SKM-1 treated with dmso at 0.1 percent for 144 hours (cell line): ENCODE measurements around the gene ITIH1.
"Not testable (repeated sequence)": the region's sequence is repeated elsewhere in the genome, so short reads cannot be mapped to it uniquely, and the experiment has no call there.

Experiments
- DNase-seq: peaks from one replicate; lab custom pipeline; 2025; ENCODE audit not compliant: unreplicated experiment; lab: John Stamatoyannopoulos, UW

ITIH1 gene, protein sequence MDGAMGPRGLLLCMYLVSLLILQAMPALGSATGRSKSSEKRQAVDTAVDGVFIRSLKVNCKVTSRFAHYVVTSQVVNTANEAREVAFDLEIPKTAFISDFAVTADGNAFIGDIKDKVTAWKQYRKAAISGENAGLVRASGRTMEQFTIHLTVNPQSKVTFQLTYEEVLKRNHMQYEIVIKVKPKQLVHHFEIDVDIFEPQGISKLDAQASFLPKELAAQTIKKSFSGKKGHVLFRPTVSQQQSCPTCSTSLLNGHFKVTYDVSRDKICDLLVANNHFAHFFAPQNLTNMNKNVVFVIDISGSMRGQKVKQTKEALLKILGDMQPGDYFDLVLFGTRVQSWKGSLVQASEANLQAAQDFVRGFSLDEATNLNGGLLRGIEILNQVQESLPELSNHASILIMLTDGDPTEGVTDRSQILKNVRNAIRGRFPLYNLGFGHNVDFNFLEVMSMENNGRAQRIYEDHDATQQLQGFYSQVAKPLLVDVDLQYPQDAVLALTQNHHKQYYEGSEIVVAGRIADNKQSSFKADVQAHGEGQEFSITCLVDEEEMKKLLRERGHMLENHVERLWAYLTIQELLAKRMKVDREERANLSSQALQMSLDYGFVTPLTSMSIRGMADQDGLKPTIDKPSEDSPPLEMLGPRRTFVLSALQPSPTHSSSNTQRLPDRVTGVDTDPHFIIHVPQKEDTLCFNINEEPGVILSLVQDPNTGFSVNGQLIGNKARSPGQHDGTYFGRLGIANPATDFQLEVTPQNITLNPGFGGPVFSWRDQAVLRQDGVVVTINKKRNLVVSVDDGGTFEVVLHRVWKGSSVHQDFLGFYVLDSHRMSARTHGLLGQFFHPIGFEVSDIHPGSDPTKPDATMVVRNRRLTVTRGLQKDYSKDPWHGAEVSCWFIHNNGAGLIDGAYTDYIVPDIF

DNA sequence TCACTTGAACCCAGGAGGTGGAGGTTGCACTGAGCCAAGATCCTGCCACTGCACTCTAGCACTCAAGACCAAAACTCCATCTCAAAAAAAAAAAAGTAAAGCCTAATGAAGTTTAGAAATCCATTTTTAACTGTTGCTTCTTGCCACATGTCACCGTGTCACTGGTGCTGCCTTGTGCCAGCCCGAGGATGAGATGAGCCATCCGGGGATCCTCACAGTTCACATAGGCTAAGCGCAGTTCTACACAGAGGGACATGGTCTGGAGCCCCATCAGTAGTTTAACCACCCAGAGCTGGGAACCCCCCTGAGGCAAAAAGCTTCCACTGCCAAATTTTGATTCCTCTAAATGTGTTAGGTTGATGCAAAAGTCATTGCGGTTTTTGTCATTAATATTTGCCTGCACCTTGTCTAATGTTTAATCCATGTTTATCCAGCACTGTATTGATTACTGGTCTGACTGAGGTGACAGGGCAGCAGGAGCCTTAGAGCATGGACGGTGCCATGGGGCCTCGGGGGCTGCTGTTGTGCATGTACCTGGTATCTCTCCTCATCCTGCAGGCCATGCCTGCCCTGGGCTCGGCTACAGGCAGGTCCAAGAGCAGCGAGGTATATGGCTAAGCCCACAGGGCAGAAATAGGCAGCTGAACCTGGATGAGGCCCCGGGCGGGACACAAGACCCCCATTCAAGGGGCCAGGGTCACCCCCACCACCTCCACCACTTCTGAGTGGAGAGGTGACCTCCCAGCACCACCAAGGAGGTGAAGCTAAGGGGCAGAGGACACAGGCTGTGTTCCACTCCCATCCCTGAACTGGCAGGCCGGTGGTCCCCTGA, at the start of gene ITIH1:
ITIH1 (plus strand) TSS at position 473 of the 832 bp plus-strand sequence; CDS start at position 490, 17 bp downstream.
- no peak for DNase-seq

DNA sequence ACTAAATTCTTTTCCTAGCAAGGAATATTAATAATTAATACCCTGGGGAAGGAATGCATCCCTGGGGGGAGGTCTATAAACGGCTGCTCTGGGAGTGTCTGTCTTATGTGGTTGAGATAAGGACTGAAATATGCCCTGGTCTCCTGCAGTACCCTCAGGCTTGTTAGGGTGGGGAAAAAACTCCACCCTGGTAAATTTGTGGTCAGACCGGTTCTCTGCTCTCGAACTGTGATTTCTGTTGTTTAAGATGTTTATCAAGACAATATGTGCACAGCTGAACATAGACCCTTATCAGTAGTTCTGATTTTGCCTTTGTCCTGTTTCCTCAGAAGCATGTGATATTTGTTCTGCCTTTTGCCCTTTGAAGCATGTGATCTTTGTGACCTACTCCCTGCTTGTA, 48.6 kb upstream of the ITIH1 start:
- DNase-seq, result not testable (repeated sequence)

DNA sequence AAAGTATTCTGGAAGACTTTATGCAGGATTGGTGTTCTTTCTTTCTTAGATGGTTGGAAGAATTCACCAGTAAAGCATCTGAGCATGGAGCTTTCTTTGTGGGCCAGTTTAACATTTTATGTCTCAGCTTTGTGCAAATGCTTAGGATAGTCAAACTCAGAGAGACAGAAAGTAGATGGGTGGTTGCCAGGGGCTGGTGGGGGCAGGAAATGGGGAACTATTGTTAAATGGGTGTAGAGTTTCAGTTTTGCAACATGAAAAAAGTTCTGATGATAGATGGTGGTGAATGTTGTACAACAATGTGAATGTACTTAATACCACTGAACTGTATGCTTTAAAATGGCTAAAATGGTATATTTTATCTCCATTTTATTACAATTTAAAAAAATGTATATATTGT, 46.7 kb upstream of the ITIH1 start:
- DNase-seq, result peak; percentile 16

DNA sequence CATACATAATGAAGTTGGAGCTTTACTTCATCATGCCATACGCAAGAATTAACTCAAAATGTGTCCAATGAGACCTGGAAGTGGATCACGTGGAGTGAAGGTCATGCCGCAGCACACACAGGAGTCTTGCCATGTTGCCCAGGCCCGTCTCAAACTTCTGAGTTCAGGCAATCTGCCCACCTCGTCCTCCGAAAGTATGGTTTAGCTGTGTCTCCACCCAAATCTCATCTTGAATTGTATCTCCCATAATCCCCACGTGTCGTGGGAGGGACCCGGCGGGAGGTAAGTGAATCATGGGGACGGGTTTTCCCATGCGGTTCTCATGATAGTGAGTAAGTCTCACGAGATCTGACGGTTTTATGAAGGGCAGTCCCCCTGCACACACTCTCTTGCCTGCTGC, 45.8 kb upstream of the ITIH1 start:
- no peak for DNase-seq

DNA sequence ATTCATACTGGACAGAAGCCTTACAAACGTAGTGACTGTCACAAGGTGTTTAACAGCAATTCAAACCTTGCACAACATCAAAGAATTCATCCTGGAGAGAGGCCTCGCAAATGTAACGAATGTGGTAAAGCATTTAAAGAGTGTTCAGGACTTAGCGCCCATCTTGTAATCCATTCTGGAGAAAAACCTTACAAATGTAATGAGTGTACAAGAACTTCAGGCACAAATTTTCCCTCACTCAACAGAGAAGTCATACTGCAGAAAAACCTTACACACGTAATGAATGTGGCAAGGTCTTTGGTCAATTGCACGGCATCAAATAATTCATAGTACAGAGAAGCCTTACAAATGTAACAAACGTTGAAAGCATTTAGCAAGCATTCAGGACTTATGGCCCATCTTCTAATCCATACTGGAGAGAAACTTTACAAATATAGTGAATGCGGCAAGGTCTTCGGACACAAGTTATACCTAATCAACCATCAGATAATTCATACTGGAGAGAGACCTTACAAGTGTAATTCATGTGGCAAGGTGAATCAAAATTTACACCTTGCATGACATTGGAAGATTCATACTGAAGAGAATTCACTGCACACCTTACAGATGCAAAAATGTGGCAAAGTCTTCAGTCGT, 44.0 kb upstream of the ITIH1 start:
- no peak for DNase-seq

DNA sequence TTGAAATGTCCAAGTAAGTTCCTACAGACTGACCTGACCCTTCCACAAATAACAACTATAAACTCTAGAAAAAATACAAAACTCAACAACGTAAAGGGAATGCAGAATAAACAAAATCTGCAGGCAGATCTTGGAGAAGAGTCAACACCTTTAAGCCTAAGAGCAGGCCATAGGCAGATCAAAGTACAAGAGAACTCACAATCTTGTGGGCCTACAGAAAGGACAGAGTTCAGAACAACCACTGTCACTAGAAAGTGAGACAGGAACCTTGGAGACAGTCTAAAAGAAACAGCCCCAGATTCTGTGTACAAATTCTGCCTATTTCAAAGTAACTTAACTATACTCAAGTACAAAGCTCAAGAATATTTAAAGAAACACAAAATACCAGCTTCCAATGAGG, 37.7 kb upstream of the ITIH1 start:
- no peak for DNase-seq

DNA sequence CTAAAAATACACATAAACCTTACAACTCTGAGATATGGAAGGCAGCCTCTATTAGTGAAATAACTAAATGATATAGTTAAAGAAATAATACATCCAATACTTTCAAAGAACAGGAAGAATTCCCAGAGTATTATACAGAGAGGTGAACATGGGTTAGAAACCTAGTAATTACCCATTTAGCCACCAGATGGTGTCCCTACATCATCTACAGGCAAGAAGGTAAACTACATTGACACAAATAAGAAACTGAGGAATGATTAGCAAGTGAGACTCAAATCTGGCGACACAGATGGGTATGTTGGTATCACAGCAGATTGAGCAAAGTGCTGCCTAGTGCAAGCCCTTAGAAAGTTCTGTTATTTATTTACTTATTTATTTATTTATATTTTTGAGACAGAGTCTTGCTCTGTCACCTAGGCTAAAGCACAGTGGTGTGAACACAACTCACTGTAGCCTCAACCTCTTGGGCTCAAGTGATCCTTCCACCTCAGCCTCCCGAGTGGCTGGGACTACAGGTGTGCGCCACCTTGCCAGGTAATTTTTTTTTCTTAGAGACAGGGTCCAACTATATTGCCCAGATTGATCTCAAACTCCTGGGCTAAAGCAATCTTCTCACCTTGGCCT, 34.9 kb upstream of the ITIH1 start:
- DNase-seq, result peak; percentile 11

DNA sequence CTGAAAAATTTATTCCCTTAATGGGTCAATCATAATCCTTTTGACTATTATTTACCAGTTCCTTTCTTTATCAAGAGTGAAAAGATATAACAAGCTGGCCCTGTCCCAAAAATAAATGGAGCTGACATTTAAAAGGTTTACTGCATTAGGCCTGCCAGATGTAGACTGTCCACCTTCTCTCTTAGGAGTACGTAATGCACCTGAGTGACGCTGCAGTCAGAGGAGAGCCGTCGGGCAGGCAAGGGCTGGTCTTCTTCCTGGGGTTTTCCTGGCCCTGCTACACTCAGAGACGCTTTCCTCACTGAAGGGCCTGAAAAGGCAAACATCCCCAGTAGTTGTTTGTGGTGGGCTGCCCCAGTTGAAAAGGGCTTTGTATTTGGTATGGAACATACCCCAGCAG, 34.2 kb upstream of the ITIH1 start:
- no peak for DNase-seq

DNA sequence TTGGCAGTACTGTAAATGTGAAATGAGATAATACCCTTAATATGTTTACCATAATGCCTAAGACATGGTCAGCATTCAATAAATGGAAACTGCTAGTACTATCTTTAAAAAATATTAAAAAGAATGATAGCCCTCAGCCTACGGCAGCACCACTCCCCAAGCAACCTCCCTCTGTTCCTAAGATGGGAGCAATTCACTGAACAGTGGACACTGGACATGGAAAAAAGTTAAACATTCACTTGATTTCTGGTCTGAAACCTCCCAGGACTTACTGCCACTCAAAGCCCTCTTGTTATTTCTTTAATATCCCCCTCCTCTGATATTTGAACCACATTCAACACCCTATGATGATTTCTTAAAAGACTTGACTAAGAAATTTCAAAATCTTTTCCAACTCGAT, 33.7 kb upstream of the ITIH1 start:
- no peak for DNase-seq

DNA sequence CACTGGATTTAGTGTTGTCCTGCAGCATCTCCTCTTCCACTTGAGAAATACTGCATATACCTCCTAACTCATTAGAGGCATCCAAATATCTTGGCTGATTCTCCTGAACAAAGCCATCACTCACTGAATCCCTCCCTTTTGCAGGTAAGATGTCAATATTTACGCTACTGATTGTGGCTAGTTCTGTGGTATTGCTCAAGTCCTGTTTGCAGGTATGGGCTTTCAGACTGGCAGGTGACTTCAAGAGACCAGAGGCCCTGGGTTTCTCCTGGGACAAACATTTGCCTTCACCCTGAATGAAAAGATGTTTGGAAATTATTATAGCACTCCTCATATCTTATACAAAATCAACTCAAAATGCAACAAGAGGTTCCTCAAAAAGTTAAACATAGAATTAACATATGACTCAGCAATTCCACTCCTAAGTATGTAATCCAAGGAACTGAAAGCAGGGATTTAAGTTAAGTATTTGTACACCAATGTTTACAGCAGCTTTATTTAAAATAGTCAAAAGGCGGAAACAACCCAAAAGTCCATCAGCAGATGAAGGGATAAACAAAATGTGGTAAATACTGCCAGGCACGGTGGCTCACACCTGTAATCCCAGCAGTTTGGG, 25.2 kb upstream of the ITIH1 start:
- DNase-seq, result no peak

DNA sequence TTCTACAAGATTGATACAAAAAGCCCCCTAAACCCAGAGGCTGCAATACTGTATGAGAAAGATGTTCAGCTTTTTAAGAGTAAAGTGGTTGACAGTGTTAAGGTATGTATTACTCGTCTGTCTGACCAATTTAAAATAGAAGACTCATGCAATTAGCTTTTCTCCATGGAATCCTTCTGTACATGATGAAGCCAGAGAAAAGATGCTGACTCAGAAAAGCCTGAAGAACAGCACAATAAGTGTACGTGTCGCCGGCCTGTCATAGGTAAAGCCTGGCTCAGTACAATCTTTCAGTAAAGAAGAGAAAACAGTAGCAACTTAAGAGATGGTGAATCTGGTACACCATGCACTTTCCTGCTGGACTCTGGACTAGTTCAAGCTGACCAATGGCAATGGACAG, 23.0 kb upstream of the ITIH1 start:
- no peak for DNase-seq

DNA sequence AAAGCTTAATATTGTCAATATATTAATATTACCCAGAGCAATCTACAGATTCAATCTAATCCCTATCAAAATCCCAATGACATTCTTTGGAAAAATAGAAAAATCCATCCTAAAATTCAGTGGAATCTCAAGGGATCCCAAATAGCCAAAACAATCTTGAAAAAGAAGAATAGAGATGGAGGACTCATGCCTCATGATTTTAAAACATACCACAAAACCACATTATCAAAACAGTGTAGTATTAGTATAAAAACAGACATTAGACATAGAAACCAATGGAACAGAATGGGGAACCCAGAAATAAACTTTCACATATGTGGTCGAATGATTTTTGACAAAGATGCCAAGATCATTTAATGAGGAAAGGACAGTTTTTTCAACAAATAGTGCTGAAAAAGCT, 21.3 kb upstream of the ITIH1 start:
- no peak for DNase-seq

DNA sequence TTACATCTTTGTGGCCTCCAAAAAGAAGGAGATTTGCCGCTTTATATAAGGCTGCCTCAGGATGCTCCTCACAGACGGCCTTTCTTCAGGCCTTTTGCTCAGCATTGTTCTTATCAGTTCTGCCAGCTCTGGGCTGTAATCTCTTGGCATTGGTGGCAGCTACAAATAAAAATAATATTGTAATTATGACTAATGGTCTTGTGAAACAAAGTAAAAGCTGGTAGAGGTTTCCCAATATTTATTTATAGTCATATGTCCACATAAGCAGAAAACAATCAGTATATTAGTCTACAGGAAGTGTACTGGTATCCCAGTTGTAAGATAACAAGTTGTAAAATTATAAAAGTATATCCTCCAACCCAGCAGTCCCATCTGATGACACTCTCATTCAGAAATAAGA, 13.9 kb upstream of the ITIH1 start:
- no peak for DNase-seq

DNA sequence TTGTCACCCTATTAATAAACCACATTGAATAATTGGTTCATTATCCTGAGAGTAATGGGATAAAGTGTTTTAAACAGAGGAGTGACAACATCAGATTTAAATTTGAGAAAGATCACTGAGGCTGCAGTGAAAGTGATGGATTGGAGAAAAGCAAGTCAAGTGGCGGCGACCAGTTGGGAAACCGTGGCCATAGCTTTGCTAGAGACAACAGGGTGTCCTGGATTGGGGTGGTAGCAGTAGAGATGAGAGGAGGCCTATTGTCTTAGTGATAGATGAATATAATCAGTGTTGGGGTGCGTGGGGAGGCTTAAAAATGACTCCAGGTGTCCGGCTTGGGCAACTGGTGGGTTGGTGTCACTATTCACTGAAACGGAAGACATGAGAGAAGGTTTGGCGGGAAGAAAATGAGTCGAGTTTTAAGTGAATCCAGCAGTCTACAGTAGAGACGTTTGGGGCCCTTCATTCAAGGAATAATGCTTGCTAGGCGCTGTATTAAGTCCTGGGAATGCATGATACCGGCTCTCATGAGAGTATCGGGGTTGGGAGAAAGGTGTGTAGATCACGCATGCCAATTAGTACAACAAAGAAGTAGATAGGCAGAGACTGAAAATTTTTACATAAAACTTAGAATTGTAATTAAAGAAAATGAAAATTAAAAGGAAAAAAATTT, 7.5 kb upstream of the ITIH1 start:
- DNase-seq, result no peak

DNA sequence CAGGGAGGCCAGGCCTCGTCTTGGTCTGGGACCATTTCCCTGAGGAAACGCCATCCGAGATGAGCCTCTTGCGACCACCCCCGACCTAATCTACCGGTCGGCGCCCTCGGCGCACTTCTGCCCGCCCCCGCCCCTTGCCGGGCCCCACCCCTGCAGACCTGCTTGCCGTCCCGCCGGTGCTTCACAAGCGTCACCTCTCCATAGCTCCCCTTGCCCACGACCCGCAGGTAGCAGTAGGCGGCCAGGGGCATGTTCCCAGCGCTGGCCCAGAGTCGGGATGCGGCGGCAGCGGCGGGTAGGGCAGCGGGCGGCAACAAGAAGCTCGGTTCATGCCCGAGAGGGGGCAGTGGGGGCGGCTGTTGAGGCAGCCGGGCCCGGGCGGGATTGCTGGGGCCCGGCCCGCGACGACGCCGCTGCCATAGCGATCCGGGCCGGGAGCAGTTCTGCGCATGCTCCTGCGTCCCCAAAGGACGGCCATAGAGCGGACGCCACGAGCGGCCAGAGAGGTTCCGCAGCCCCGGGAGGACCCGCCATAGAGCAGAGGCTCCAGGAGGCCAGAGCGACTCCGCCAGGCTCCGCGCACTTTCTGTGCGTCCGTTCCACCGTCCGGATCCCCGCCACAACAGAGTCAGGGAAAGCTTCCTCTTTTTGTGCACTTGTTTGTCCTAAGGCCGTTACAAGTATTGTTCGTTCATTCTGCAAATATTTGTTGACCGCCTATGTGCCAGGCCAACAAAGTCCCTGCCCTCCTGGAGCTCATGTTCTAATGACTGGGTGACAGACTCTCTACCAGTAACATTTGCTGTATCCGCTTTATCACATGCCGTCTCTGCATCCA, 6.7 kb upstream of the ITIH1 start, which contains the start of gene NEK4:
NEK4 (minus strand) TSS at position 445 of the 838 bp plus-strand sequence; CDS start at position 251, 194 bp downstream.
- DNase-seq, result peak; percentile 93

DNA sequence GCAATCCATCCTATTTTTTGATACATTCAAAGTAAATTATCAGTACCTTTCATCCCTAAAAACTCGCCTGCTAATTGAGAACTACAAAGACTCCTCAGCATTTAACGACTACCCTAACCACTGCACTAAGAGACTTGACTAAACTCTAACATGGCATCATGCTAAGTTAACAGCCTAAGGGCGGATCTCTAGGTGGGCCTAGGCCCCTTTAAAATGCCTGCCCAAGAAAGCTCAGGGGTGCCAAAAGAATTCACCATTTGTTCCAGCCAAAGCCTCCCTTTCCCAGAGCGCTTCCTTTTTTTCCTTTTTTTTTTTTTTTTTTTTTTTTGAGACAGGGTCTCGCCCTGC, 6.1 kb upstream of the ITIH1 start:
- DNase-seq, result no peak

DNA sequence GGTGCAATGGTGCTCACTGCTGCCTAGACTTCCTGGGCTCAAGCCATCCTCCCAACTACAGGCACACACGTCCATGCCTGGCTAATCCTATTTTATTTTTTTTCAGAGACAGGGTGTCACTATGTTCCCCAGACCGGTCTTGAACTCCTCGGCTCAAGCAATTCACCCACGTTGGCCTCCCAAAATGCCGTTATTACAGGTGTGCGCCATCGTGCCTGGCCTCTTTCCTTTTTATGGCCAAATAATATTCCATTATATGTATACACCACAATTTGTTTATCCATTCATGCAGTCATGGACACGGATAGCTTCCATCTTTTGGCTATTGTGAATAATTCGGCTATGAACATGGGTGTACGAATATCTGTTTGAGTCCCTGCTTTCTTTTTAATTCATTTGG, 5.7 kb upstream of the ITIH1 start:
- DNase-seq, result no peak

DNA sequence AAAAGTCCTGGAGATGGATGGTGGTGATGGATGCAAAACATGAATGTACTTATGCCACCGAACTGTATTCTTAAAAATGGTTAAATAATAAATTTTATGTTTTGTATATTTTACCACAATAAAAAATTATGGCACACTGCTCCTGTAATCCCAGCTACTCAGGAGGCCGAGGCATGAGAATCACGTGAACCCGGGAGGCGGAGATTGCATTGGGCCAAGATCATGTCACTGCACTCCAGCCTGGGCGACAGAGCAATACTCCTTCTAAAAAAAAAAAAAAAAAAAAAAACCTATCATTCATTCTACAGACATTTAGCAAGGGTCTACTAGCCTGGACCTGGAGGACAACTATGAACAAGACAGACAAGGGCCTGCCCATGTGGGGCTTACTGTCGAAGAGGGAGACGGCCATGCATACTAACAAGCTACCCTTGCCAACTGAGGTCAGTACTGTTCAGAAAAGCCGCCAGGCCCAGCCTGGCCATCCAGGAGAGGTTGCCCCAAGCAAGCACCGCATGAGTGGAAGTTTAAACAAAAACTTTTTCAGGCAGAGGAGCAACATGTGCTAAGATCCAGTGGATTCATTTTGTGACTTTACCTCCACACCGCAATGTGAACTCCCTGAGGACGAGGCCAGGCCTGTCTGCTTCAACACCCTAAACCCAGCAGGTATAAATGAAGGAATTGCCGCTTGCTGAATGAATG, 3.9 kb upstream of the ITIH1 start:
- no peak for DNase-seq
